GM23338 (cell line): Measurements from ENCODE around the gene KCNA1. TPM values are rescaled to one million over a fixed set of nuclear protein-coding genes. Genes with fewer than 3 reads are reported as not detected.

ENCODE experiments used
- ATAC-seq: fragments of 200-7000 bp; cut with Tn5 transposase; 3 replicates; pipeline ENCODE4 v1.9.1; 2020
- DNase-seq: peaks from one replicate; pipeline ENCODE4 v3.0.0-alpha.2; 2015; ENCODE audit warnings: low spot score
- H2AFZ ChIP-seq: fragments of 200-600 bp; sonication (generic); 2 replicates; pipeline ENCODE4 v1.8.0; 2016; ENCODE audit warnings: antibody characterized with exemption, mild to moderate bottlenecking, moderate library complexity
- H3F3A ChIP-seq: fragments of 200-600 bp; sonication (generic); replicated peaks from 2 replicates; pipeline ENCODE4 v1.8.0; 2017; ENCODE audit warnings: antibody characterized with exemption, mixed run types, low read depth
- H3K27ac ChIP-seq: fragments of 200-600 bp; sonication (generic); 2 replicates; pipeline ENCODE4 v1.6.1; 2016; ENCODE audit warnings: low read depth
- H3K27me3 ChIP-seq: fragments of 200-600 bp; sonication (generic); 2 replicates; pipeline ENCODE4 v1.8.0; 2016; ENCODE audit warnings: mild to moderate bottlenecking, mixed run types, moderate library complexity; ENCODE audit not compliant: insufficient read depth
- H3K36me3 ChIP-seq: fragments of 200-600 bp; sonication (generic); 2 replicates; pipeline ENCODE4 v1.8.0; 2016; ENCODE audit warnings: mild to moderate bottlenecking; ENCODE audit not compliant: insufficient read depth
- H3K4me1 ChIP-seq: fragments of 200-600 bp; sonication (generic); 2 replicates; pipeline ENCODE4 v1.8.0; 2016; ENCODE audit warnings: mild to moderate bottlenecking, moderate library complexity; ENCODE audit not compliant: insufficient read depth
- H3K4me2 ChIP-seq: fragments of 200-600 bp; sonication (generic); 2 replicates; pipeline ENCODE4 v1.7.1; 2017; ENCODE audit warnings: mixed run types
- H3K4me3 ChIP-seq: fragments of 200-600 bp; sonication (generic); 2 replicates; pipeline ENCODE4 v1.6.1; 2016; ENCODE audit warnings: mixed run types
- H3K79me2 ChIP-seq: fragments of 200-600 bp; sonication (generic); replicated peaks from 2 replicates; pipeline ENCODE4 v1.8.0; 2017; ENCODE audit warnings: mild to moderate bottlenecking; ENCODE audit not compliant: insufficient read depth
- H3K9me2 ChIP-seq: fragments of 200-600 bp; sonication (generic); 2 replicates; pipeline ENCODE4 v1.8.0; 2017; ENCODE audit not compliant: insufficient read depth
- H4K20me1 ChIP-seq: fragments of 200-600 bp; sonication (generic); replicated peaks from 2 replicates; pipeline ENCODE4 v1.8.0; 2017; ENCODE audit warnings: mild to moderate bottlenecking; ENCODE audit not compliant: insufficient read depth
- H3K27ac Mint-ChIP-seq: 2 replicates; pipeline ENCODE4 v1.8.0; 2020; ENCODE audit warnings: inconsistent platforms, mild to moderate bottlenecking, moderate library complexity, mixed read lengths
- H3K27me3 Mint-ChIP-seq: 3 replicates; pipeline ENCODE4 v1.8.0; 2022; ENCODE audit warnings: low read depth, mild to moderate bottlenecking, moderate library complexity, mixed read lengths, inconsistent platforms; ENCODE audit not compliant: insufficient read depth, poor library complexity
- H3K36me3 Mint-ChIP-seq: 3 replicates; pipeline ENCODE4 v1.8.0; 2021; ENCODE audit warnings: low read depth, mild to moderate bottlenecking, inconsistent platforms, moderate library complexity, mixed read lengths
- H3K4me1 Mint-ChIP-seq: 3 replicates; pipeline ENCODE4 v1.8.0; 2020; ENCODE audit warnings: mild to moderate bottlenecking, inconsistent platforms, mixed read lengths
- H3K4me3 Mint-ChIP-seq: 3 replicates; pipeline ENCODE4 v1.8.0; 2021; ENCODE audit warnings: moderate library complexity, mild to moderate bottlenecking, inconsistent platforms, mixed read lengths
- H3K9me3 Mint-ChIP-seq: 3 replicates; pipeline ENCODE4 v1.8.0; 2020; ENCODE audit warnings: moderate library complexity, mild to moderate bottlenecking, inconsistent platforms, mixed read lengths
- CREB1 ChIP-seq: fragments of 250-450 bp; sonication (Bioruptor Pico); IDR thresholded peaks from 2 replicates; pipeline ENCODE4 v1.5.0; 2020; ENCODE audit warnings: low read depth, mild to moderate bottlenecking, moderate library complexity
- CTCF ChIP-seq, 2 experiments: fragments of 200-600 bp in 1 of 2; sonication (generic) in 1 of 2; conservative IDR thresholded peaks; 2 replicates each; pipeline versions ENCODE4 v1.5.1 to v1.6.1; 2016 to 2017; ENCODE audit warnings: antibody characterized with exemption in 2 of 2, low read depth in 2 of 2, mild to moderate bottlenecking in 2 of 2, moderate library complexity in 1 of 2
- ETS1 ChIP-seq: IDR thresholded peaks from 2 replicates; pipeline ENCODE4 v1.6.1; 2016; ENCODE audit warnings: antibody characterized with exemption
- EZH2 ChIP-seq: fragments of 200-600 bp; sonication (generic); IDR thresholded peaks from one replicate; pipeline ENCODE4 v1.8.0; 2017; ENCODE audit warnings: antibody characterized with exemption, mild to moderate bottlenecking, low read depth; ENCODE audit not compliant: unreplicated experiment
- EZH2phosphoT487 ChIP-seq: fragments of 200-600 bp; sonication (generic); IDR thresholded peaks from one replicate; pipeline ENCODE4 v1.8.1; 2018; ENCODE audit warnings: antibody characterized with exemption; ENCODE audit not compliant: unreplicated experiment
- JUNB ChIP-seq: IDR thresholded peaks from one replicate; pipeline ENCODE4 v1.6.1; 2016; ENCODE audit warnings: antibody characterized with exemption; ENCODE audit not compliant: unreplicated experiment
- NANOG ChIP-seq: IDR thresholded peaks from 2 replicates; pipeline ENCODE4 v1.6.1; 2016; ENCODE audit warnings: antibody characterized with exemption, borderline replicate concordance
- POLR2AphosphoS5 ChIP-seq: IDR thresholded peaks from 2 replicates; pipeline ENCODE4 v1.6.1; 2016; ENCODE audit warnings: antibody characterized with exemption, low read depth
- REST ChIP-seq: IDR thresholded peaks from one replicate; pipeline ENCODE4 v1.6.1; 2018; ENCODE audit warnings: antibody characterized with exemption; ENCODE audit not compliant: unreplicated experiment
- STAT1 ChIP-seq: IDR thresholded peaks from one replicate; pipeline ENCODE4 v1.6.1; 2016; ENCODE audit warnings: antibody characterized with exemption; ENCODE audit not compliant: unreplicated experiment
- ZNF114 ChIP-seq: fragments of 250-450 bp; sonication (Bioruptor Pico); IDR thresholded peaks from 2 replicates; pipeline ENCODE4 v1.5.0; 2020; ENCODE audit warnings: mild to moderate bottlenecking, moderate library complexity
- ZNF331 ChIP-seq: fragments of 250-450 bp; sonication (Bioruptor Pico); IDR thresholded peaks from 2 replicates; pipeline ENCODE4 v1.5.0; 2020; ENCODE audit warnings: low read depth, mild to moderate bottlenecking, moderate library complexity
- ZNF462 ChIP-seq: fragments of 250-450 bp; sonication (Bioruptor Pico); IDR thresholded peaks from 2 replicates; pipeline ENCODE4 v1.5.0; 2020; ENCODE audit warnings: mild to moderate bottlenecking, moderate library complexity
- polyA plus RNA-seq: library from polyadenylated mRNA; unstranded; fragments of >200 nt; fragmentation: Nextera tagmentation; extraction: Ambion mirVana; gene quantifications from 2 replicates; pipeline ENCODE4 v1.2.1, GENCODE V29; 2016
- total RNA-seq: library from RNA; depleted of rRNA; stranded (reverse); fragments of >200 nt; shearing (Covaris generic); gene quantifications from 2 replicates; pipeline ENCODE4 v1.2.3, GENCODE V29; 2014

Gene KCNA1
- total and polyA plus RNA-seq, 2 experiments from 2014 or later, result 0.10 to 1.2 TPM

GRCh38 chr12:4960030-4960429, 50.3 kb downstream of the KCNA1 start:
- Mint-ChIP-seq H3K4me3 (no peak overlapping the region), H3K27me3 (peaks cover 4% of the 10 kb centered on the region), H3K4me1 (peaks cover 16% of the 10 kb centered on the region), H3K27ac (no peak overlapping the region), H3K9me3 (no peaks in the 10 kb centered on the region), H3K36me3 (no peaks in the 10 kb centered on the region)
- Histone ChIP-seq H3K4me1 (no peaks in the 10 kb centered on the region), H3K4me3 (no peak overlapping the region), H3K27me3 (no peaks in the 10 kb centered on the region), H3K9me2 (peaks cover 6% of the 10 kb centered on the region; the same call in 1 of the 2 replicates), H3F3A (no peaks in the 10 kb centered on the region), H3K27ac (no peak overlapping the region), H3K79me2 (no peaks in the 10 kb centered on the region), H2AFZ (peak overlapping the region; percentile 23; the same call in 1 of the 2 replicates), H3K4me2 (no peak overlapping the region), H3K36me3 (no peaks in the 10 kb centered on the region), H4K20me1 (no peaks in the 10 kb centered on the region; the same call in 1 of the 2 replicates)
- TF ChIP-seq EZH2 (no peak), NANOG (no peak), STAT1 (no peak), ZNF331 (CRISPR knock-in tag) (no peak), ZNF462 (CRISPR knock-in tag) (no peak), ZNF114 (CRISPR knock-in tag) (no peak), EZH2phosphoT487 (no peak), REST (no peak), CREB1 (no peak), ETS1 (no peak), CTCF (conservative IDR thresholded peaks at IDR 0.05; ENCODE audit: low read depth in 2 of 2) (no peak), POLR2AphosphoS5 (no peak), JUNB (no peak)
- DNase-seq, result no peak
- peak; percentile 82 for ATAC-seq
